CD14-positive monocyte (primary cell): ENCODE measurements around the gene CTNNB1. TPM values are rescaled to one million over a fixed set of nuclear protein-coding genes. Genes with fewer than 3 reads are reported as not detected.
A peak's percentile ranks its signal among the peaks of the same experiment; 100 is the strongest.

Source experiments
- DNase-seq, 3 donors: peaks; one replicate each; pipeline ENCODE4 v3.0.0-alpha.2; 2011 to 2022
- H2AFZ ChIP-seq: 2 replicates; pipeline ENCODE4 v1.6.0; 2012; ENCODE audit warnings: mild to moderate bottlenecking, low read depth, low read length, inconsistent platforms; ENCODE audit not compliant: insufficient read depth, poor library complexity, severe bottlenecking
- H3K27ac ChIP-seq, 2 donors: 1 replicate in 1 of 2; 2 replicates in 1 of 2; pipeline ENCODE4 v1.5.1; 2012 to 2013; ENCODE audit warnings: low read length in 2 of 2, control low read depth in 1 of 2, inconsistent platforms in 1 of 2, low read depth in 1 of 2, mild to moderate bottlenecking in 1 of 2
- H3K27me3 ChIP-seq, 2 donors: one replicate each; pipeline versions ENCODE4 v1.6.0 to v1.6.1; 2011 to 2013; ENCODE audit warnings: low read length in 2 of 2; ENCODE audit not compliant: control insufficient read depth in 2 of 2, insufficient read depth in 2 of 2
- H3K36me3 ChIP-seq, 2 donors: replicated peaks in 1 of 2; 1 replicate in 1 of 2; 2 replicates in 1 of 2; pipeline versions ENCODE4 v1.5.1 to v1.6.1; 2012 to 2013; ENCODE audit warnings: low read length in 2 of 2, control low read depth in 1 of 2, inconsistent platforms in 1 of 2, mild to moderate bottlenecking in 1 of 2; ENCODE audit not compliant: insufficient read depth in 2 of 2, control insufficient read depth in 1 of 2
- H3K4me1 ChIP-seq, 2 donors: 1 replicate in 1 of 2; 2 replicates in 1 of 2; pipeline versions ENCODE4 v1.5.1 to v1.6.1; 2012 to 2013; ENCODE audit warnings: low read length in 2 of 2, control low read depth in 1 of 2, inconsistent platforms in 1 of 2, mild to moderate bottlenecking in 1 of 2, moderate library complexity in 1 of 2; ENCODE audit not compliant: insufficient read depth in 2 of 2, control insufficient read depth in 1 of 2
- H3K4me2 ChIP-seq: replicated peaks from 2 replicates; pipeline ENCODE3; 2012; ENCODE audit warnings: low read length, moderate library complexity, mild to moderate bottlenecking; ENCODE audit not compliant: poor library complexity, severe bottlenecking; ENCODE audit errors: extremely low read depth
- H3K4me3 ChIP-seq, 3 experiments: fragments of 200-600 bp in 1 of 3; sonication (generic) in 1 of 3; replicated peaks in 1 of 3; 1 replicate in 2 of 3; 2 replicates in 1 of 3; pipeline ENCODE4 v1.5.1; 2011 to 2013; ENCODE audit warnings: low read length in 3 of 3, mild to moderate bottlenecking in 3 of 3, control low read depth in 2 of 3, low read depth in 2 of 3, inconsistent platforms in 1 of 3, moderate library complexity in 1 of 3
- H3K79me2 ChIP-seq: 2 replicates; pipeline ENCODE4 v1.6.0; 2012; ENCODE audit warnings: mild to moderate bottlenecking, control low read depth, inconsistent platforms, low read length, moderate library complexity; ENCODE audit not compliant: insufficient read depth
- H3K9ac ChIP-seq: 2 replicates; pipeline ENCODE4 v1.6.0; 2017; ENCODE audit warnings: low read length, mild to moderate bottlenecking; ENCODE audit not compliant: insufficient read depth, poor library complexity, severe bottlenecking
- H3K9me3 ChIP-seq, 2 donors: replicated peaks in 1 of 2; 1 replicate in 1 of 2; 2 replicates in 1 of 2; pipeline versions ENCODE4 v1.5.1 to v1.6.1; 2012 to 2013; ENCODE audit warnings: low read length in 2 of 2, control low read depth in 1 of 2; ENCODE audit not compliant: control insufficient read depth in 1 of 2, insufficient read depth in 1 of 2
- H4K20me1 ChIP-seq: 2 replicates; pipeline ENCODE4 v1.6.0; 2012; ENCODE audit warnings: mild to moderate bottlenecking, low read length, control low read depth, moderate library complexity; ENCODE audit not compliant: insufficient read depth
- H3K27ac Mint-ChIP-seq, 7 donors: one replicate each; pipeline ENCODE4 v1.8.0; 2020; ENCODE audit warnings: mild to moderate bottlenecking in 7 of 7, mixed read lengths in 7 of 7, moderate library complexity in 6 of 7, inconsistent platforms in 2 of 7
- H3K27me3 Mint-ChIP-seq, 3 donors: one replicate each; pipeline ENCODE4 v1.8.0; 2021 to 2022; ENCODE audit warnings: low read depth in 3 of 3, mild to moderate bottlenecking in 3 of 3, mixed read lengths in 3 of 3, moderate library complexity in 3 of 3, inconsistent platforms in 1 of 3
- H3K36me3 Mint-ChIP-seq, 2 donors: one replicate each; pipeline ENCODE4 v1.8.0; 2020; ENCODE audit warnings: mixed read lengths in 2 of 2, inconsistent platforms in 1 of 2, mild to moderate bottlenecking in 1 of 2
- H3K4me1 Mint-ChIP-seq: one replicate; pipeline ENCODE4 v1.8.0; 2020; ENCODE audit warnings: mild to moderate bottlenecking, mixed read lengths
- H3K4me3 Mint-ChIP-seq, 2 donors: one replicate each; pipeline ENCODE4 v1.8.0; 2020; ENCODE audit warnings: mild to moderate bottlenecking in 2 of 2, mixed read lengths in 2 of 2, moderate library complexity in 1 of 2
- H3K9me3 Mint-ChIP-seq, 7 donors: one replicate each; pipeline ENCODE4 v1.8.0; 2020 to 2022; ENCODE audit warnings: mixed read lengths in 7 of 7, mild to moderate bottlenecking in 6 of 7, moderate library complexity in 6 of 7, inconsistent platforms in 2 of 7
- WGBS: methylation state at CpG from one replicate; pipeline ENCODE4 v1.1.5; 2013; ENCODE audit warnings: missing lambda C conversion rate; ENCODE audit not compliant: insufficient coverage; 5-methylcytosine and 5-hydroxymethylcytosine counted together
- intact Hi-C, 2 donors: fragments of 100-400 bp; cut with micrococcal nuclease; formaldehyde crosslinking; loops; one replicate each; pipeline versions ENCODE4 v1.15.0 to v1.15.1; 2023
- polyA plus RNA-seq, 3 donors: library from polyadenylated mRNA; depleted of rRNA in 1 of 3; unstranded in 2 of 3; stranded (reverse) in 1 of 3; fragments of 300-500 nt in 2 of 3; fragments of >200 nt in 1 of 3; fragmentation: Illumina TruSeq in 2 of 3; gene quantifications; 1 replicate in 2 of 3; 2 replicates in 1 of 3; pipeline ENCODE4 v1.2.3, GENCODE V29; 2012 to 2021
- TF ChIP-seq, protein P1 (sequence below): fragments of 200-600 bp; IDR thresholded peaks from one replicate; pipeline ENCODE4 v1.8.0; 2022; ENCODE audit warnings: antibody characterized with exemption, mild to moderate bottlenecking

Gene CTNNB1
- polyA plus RNA-seq, 3 donors, result 51.2 to 240 (median 54.3) TPM

DNA sequence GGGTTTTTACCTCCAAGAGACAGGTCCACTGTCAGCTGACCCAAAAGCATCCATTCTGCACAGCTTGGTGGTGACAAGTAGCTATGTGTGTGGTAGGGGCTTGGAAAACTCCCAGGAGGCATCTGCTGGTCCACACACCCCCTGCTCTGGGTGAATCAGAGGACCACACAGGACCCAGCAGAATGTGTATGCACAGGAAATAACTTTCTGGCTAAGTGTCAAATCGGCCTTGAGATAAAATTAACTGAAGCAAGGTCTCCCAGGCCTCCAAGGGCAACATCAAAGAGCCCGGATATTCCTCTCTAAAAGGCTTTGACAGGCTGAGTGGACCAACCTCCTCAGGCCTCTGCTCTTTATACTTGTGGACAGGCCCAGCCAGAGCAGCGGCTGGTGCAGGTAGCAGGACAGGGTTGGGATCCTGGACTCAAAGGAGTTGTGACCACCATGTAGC lies 66.5 kb downstream of the CTNNB1 start:
- no peaks in the 10 kb centered on the region for H3K4me1 Mint-ChIP-seq
- H3K9me3 Mint-ChIP-seq, result peaks cover 0 to 9% (median 4%) of the 10 kb centered on the region in 7 donors
- Histone ChIP-seq H3K4me3 (no peak overlapping the region), H3K27ac (no peak overlapping the region), H4K20me1 (no peaks in the 10 kb centered on the region), H3K79me2 (no peaks in the 10 kb centered on the region), H3K36me3 (no peaks in the 10 kb centered on the region), H3K4me1 (no peaks in the 10 kb centered on the region), H2AFZ (no peak overlapping the region), H3K27me3 (no peaks in the 10 kb centered on the region), H3K9ac (no peak overlapping the region), H3K4me2 (no peak overlapping the region), H3K9me3 (no peaks in the 10 kb centered on the region)
- peaks cover 0 to 1% (median under 1%) of the 10 kb centered on the region in 3 donors for H3K27me3 Mint-ChIP-seq
- TF ChIP-seq, protein P1, sequence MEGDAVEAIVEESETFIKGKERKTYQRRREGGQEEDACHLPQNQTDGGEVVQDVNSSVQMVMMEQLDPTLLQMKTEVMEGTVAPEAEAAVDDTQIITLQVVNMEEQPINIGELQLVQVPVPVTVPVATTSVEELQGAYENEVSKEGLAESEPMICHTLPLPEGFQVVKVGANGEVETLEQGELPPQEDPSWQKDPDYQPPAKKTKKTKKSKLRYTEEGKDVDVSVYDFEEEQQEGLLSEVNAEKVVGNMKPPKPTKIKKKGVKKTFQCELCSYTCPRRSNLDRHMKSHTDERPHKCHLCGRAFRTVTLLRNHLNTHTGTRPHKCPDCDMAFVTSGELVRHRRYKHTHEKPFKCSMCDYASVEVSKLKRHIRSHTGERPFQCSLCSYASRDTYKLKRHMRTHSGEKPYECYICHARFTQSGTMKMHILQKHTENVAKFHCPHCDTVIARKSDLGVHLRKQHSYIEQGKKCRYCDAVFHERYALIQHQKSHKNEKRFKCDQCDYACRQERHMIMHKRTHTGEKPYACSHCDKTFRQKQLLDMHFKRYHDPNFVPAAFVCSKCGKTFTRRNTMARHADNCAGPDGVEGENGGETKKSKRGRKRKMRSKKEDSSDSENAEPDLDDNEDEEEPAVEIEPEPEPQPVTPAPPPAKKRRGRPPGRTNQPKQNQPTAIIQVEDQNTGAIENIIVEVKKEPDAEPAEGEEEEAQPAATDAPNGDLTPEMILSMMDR, result no peak
- H3K36me3 Mint-ChIP-seq, result no peaks in the 10 kb centered on the region
- no peak overlapping the region for H3K4me3 Mint-ChIP-seq
- intact Hi-C loops, result no loop called here
- WGBS, result 85% methylated on average over 3 of the region's 3 CpGs
- H3K27ac Mint-ChIP-seq, result peak overlapping the region in 1 of 7 donors; percentile 14
- no peak for DNase-seq

DNA sequence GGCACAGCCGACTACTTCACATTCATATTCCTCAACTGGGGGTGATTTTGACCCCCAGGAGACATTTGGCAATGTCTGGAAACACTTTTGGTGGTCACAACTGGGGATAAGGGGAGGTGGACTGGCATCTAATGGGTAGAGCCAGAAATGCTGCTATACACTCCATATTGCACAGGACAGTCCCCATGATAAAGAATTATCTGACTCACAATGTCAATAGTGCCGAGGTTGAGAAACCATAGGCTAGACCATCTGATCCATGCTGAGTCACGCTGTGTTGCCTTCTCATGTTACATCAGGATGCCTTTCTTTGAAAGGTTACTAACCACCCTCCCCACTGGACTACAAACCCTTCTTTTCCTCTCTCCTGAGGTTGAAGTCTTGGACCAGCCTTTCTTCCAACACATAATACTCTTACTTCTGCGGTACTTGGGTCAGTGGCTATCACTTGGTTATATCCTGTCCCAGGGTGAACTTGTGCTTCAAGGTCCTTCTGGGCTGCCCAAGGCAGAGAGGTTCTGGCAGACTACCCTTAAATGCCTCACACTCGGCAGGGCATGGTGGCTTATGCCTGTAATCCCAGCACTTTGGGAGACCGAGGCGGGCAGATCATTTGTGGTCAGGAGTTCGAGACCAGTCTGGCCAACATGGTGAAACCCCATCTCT lies 68.8 kb downstream of the CTNNB1 start:
- Mint-ChIP-seq H3K36me3 (no peaks in the 10 kb centered on the region), H3K4me3 (no peak overlapping the region), H3K9me3 (peaks cover 0 to 28% (median 10%) of the 10 kb centered on the region in 7 donors), H3K4me1 (no peaks in the 10 kb centered on the region), H3K27me3 (peaks cover 0 to 1% (median 0%) of the 10 kb centered on the region in 3 donors), H3K27ac (no peak overlapping the region)
- no peaks in the 10 kb centered on the region for H4K20me1 ChIP-seq
- TF ChIP-seq, protein P1, result no peak
- H3K27me3 ChIP-seq, result no peaks in the 10 kb centered on the region
- WGBS, result 98% methylated on average over 4 of the region's 8 CpGs
- H2AFZ ChIP-seq, result no peak overlapping the region
- no peaks in the 10 kb centered on the region for H3K4me1 ChIP-seq
- no peak overlapping the region for H3K9ac ChIP-seq
- H3K4me3 ChIP-seq, result no peak overlapping the region
- peaks cover 0 to 10% of the 10 kb centered on the region in 2 donors for H3K9me3 ChIP-seq
- DNase-seq, result no peak
- no peaks in the 10 kb centered on the region for H3K79me2 ChIP-seq
- intact Hi-C loops, result no loop called here
- no peaks in the 10 kb centered on the region for H3K36me3 ChIP-seq
- H3K27ac ChIP-seq, result no peak overlapping the region
- no peak overlapping the region for H3K4me2 ChIP-seq
